Activated CD4-positive, alpha-beta memory T cell treated with anti-CD3 and anti-CD28 coated beads, Interleukin-2, amount 10 ng/mL, durations not matched to agents 7 days and 5 days (primary cell): ENCODE measurements around the gene IGSF9B. TPM values are rescaled to one million over a fixed set of nuclear protein-coding genes. Genes with fewer than 3 reads are reported as not detected.

Experiments used
- CTCF ChIA-PET: fragments of 350-600 bp; sonication (Branson Sonifier 250); formaldehyde crosslinking; loops from one replicate; lab custom pipeline; 2021; ENCODE audit warnings: antibody characterized with exemption, inconsistent platforms; lab: Charles Lee
- POLR2A ChIA-PET: fragments of 350-600 bp; sonication (Branson Sonifier 250); formaldehyde crosslinking; loops from one replicate; lab custom pipeline; 2021; ENCODE audit warnings: antibody characterized with exemption; lab: Charles Lee
- DNase-seq: peaks from one replicate; pipeline ENCODE4 v3.0.0-alpha.2; 2020
- H3K27ac Mint-ChIP-seq: one replicate; pipeline ENCODE4 v1.8.0; 2021; ENCODE audit warnings: mild to moderate bottlenecking, mixed read lengths
- H3K27me3 Mint-ChIP-seq: one replicate; pipeline ENCODE4 v1.8.0; 2021; ENCODE audit warnings: mixed read lengths
- H3K36me3 Mint-ChIP-seq: one replicate; pipeline ENCODE4 v1.8.0; 2021; ENCODE audit warnings: low read depth, mixed read lengths
- H3K4me1 Mint-ChIP-seq: one replicate; pipeline ENCODE4 v1.8.0; 2021; ENCODE audit warnings: mixed read lengths
- H3K4me3 Mint-ChIP-seq: one replicate; pipeline ENCODE4 v1.8.0; 2021; ENCODE audit warnings: mild to moderate bottlenecking, mixed read lengths
- H3K9me3 Mint-ChIP-seq: one replicate; pipeline ENCODE4 v1.8.0; 2021; ENCODE audit warnings: mixed read lengths
- total RNA-seq, 2 experiments: library from RNA; stranded (reverse); gene quantifications; one replicate each; pipeline ENCODE4 v1.2.3, GENCODE V29; 2021

IGSF9B gene
- total RNA-seq, 2 experiments from 2014 or later: 66.2 to 70.8 TPM

DNA sequence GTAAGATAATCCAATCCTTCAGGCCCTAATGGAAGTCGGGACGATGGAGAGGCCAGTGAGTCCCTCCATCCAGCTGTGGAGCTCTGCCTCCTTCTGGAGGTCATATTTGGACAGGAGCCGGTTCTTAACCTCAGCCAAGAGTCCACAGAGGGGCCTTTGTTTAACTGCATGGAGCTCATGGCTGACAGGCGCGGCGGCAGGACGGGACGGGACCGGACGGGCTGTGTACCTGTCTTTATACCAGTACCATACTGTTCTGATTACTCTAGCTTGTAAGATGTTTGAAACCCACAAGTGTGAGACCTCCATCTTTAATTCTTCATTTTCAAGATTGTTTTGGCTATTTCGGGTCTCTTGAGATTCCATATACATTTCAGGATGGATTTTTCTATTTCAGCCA is 91.3 kb downstream of the IGSF9B start:
- Mint-ChIP-seq H3K4me3 (no peak overlapping the region), H3K27ac (no peak overlapping the region), H3K27me3 (peaks cover 5% of the 10 kb centered on the region), H3K9me3 (no peaks in the 10 kb centered on the region), H3K4me1 (no peaks in the 10 kb centered on the region), H3K36me3 (no peaks in the 10 kb centered on the region)
- ChIA-PET POLR2A (no interaction called here), CTCF (no interaction called here)
- no peak for DNase-seq

DNA sequence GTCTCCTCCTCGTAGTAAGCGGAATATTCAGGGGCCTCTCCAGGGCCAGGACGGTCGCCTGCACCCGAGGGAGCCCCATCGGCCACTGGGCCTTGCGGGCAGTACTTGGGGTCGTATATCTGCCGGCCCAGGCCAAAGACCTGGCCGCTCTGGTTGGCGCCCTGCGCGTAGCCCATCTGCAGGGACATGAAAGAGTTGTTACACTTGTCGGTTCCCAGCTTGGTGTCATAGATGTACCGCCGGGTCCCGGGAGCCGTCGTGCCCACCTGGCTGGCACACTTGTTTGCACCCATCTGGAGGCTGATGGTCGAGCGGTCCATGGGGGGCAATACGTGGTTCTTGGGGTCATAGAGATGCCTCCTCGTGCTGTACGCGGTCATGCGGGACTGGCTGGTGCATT is 92.0 kb downstream of the IGSF9B start:
- peaks cover 8% of the 10 kb centered on the region for H3K27me3 Mint-ChIP-seq
- no peak overlapping the region for H3K27ac Mint-ChIP-seq
- no peaks in the 10 kb centered on the region for H3K4me1 Mint-ChIP-seq
- ChIA-PET POLR2A (no interaction called here), CTCF (no interaction called here)
- no peaks in the 10 kb centered on the region for H3K9me3 Mint-ChIP-seq
- no peak overlapping the region for H3K4me3 Mint-ChIP-seq
- DNase-seq: no peak
- no peaks in the 10 kb centered on the region for H3K36me3 Mint-ChIP-seq

DNA sequence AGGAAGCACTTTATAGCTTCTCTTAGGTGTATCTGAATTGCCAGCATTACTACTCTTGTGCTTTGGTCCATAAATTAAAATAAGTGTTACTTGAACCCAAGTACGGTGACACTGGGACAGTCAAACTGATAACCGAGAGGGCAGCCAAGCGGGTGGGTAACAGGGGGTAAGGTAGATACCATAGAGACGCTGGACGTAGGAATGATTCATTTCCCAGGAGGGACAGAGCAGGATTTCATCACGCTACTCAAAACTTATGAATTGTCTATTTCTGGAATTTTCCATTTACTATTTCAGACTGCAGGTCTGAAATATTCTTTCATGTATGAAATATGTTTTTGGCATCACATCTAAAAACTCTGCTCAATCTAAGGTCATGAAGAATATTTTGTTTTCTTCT is 96.6 kb downstream of the IGSF9B start:
- Mint-ChIP-seq H3K9me3 (no peaks in the 10 kb centered on the region), H3K27me3 (peaks cover 23% of the 10 kb centered on the region), H3K4me3 (no peak overlapping the region), H3K36me3 (no peaks in the 10 kb centered on the region), H3K4me1 (no peaks in the 10 kb centered on the region), H3K27ac (no peak overlapping the region)
- ChIA-PET CTCF (no interaction called here), POLR2A (no interaction called here)
- no peak for DNase-seq

Other genes with a start within 250 kb of the IGSF9B start
- gene SPATA19, start 111.5 kb downstream of the IGSF9B start, total RNA-seq: not detected
- gene JAM3, start 112.1 kb upstream of the IGSF9B start, total RNA-seq: 1 to 10 TPM; 4.5 to 5.1 TPM